DOHH2 (cell line): Measurements from ENCODE around the gene ODAD3.

ENCODE experiments used
- H3F3A ChIP-seq: fragments of 200-600 bp; sonication (generic), shearing (Covaris generic); 2 replicates; pipeline ENCODE4 v1.6.0; 2016; ENCODE audit warnings: antibody characterized with exemption, mild to moderate bottlenecking; ENCODE audit not compliant: control insufficient read depth, insufficient read depth
- H3K27ac ChIP-seq: fragments of 200-600 bp; sonication (generic); 2 replicates; pipeline ENCODE4 v1.5.1; 2014; ENCODE audit warnings: low read depth, mild to moderate bottlenecking, low read length, moderate library complexity
- H3K27me3 ChIP-seq: fragments of 200-600 bp; sonication (generic); 2 replicates; pipeline ENCODE4 v1.6.1; 2014; ENCODE audit warnings: mild to moderate bottlenecking, low read length, mixed read lengths; ENCODE audit not compliant: control insufficient read depth
- H3K36me3 ChIP-seq: fragments of 200-600 bp; sonication (generic); 2 replicates; pipeline ENCODE4 v1.6.1; 2014; ENCODE audit warnings: mild to moderate bottlenecking, low read length, moderate library complexity, mixed read lengths; ENCODE audit not compliant: control insufficient read depth
- H3K4me1 ChIP-seq: fragments of 200-600 bp; sonication (generic); 2 replicates; pipeline ENCODE4 v1.6.1; 2014; ENCODE audit warnings: mild to moderate bottlenecking, low read length, mixed read lengths; ENCODE audit not compliant: control insufficient read depth
- H3K4me2 ChIP-seq: fragments of 200-600 bp; sonication (generic); 2 replicates; pipeline ENCODE4 v1.6.0; 2014; ENCODE audit warnings: mild to moderate bottlenecking, low read length, moderate library complexity
- H3K4me3 ChIP-seq: fragments of 200-600 bp; sonication (generic); 2 replicates; pipeline ENCODE4 v1.5.1; 2014; ENCODE audit warnings: mild to moderate bottlenecking, low read length, mixed read lengths
- H3K79me2 ChIP-seq: fragments of 200-600 bp; sonication (generic); 2 replicates; pipeline ENCODE4 v1.6.1; 2014; ENCODE audit warnings: mild to moderate bottlenecking, low read length, mixed read lengths; ENCODE audit not compliant: control insufficient read depth
- H3K9me2 ChIP-seq: fragments of 200-600 bp; sonication (generic); replicated peaks from 2 replicates; pipeline ENCODE4 v1.6.1; 2014; ENCODE audit warnings: mild to moderate bottlenecking, low read length, mixed read lengths; ENCODE audit not compliant: control insufficient read depth
- H3K9me3 ChIP-seq: fragments of 200-600 bp; sonication (generic); 2 replicates; pipeline ENCODE4 v1.6.1; 2014; ENCODE audit warnings: antibody characterized with exemption, low read length, mixed read lengths; ENCODE audit not compliant: control insufficient read depth, insufficient read depth
- H4K20me1 ChIP-seq: fragments of 200-600 bp; sonication (generic); 2 replicates; pipeline ENCODE4 v1.6.0; 2014; ENCODE audit warnings: low read depth, mild to moderate bottlenecking, antibody characterized with exemption, low read length, moderate library complexity; ENCODE audit not compliant: control insufficient read depth, insufficient read depth
- CTCF ChIP-seq: fragments of 200-600 bp; sonication (generic); IDR thresholded peaks from one replicate; pipeline ENCODE4 v1.5.1; 2014; ENCODE audit warnings: antibody characterized with exemption, mild to moderate bottlenecking, low read depth, low read length; ENCODE audit not compliant: poor library complexity, severe bottlenecking
- EZH2phosphoT487 ChIP-seq: fragments of 200-600 bp; sonication (generic); IDR thresholded peaks from 2 replicates; pipeline ENCODE4 v1.6.1; 2017; ENCODE audit warnings: borderline replicate concordance, mild to moderate bottlenecking, antibody characterized with exemption, low read length, moderate library complexity, mixed read lengths

ODAD3 gene

GRCh38 chr19:11448923-11449554 is 14.1 kb upstream of the ODAD3 start:
- Histone ChIP-seq H3K27me3 (no peaks in the 10 kb centered on the region), H3K4me2 (no peak overlapping the region), H3F3A (peaks cover 6% of the 10 kb centered on the region), H3K79me2 (no peaks in the 10 kb centered on the region), H4K20me1 (no peaks in the 10 kb centered on the region), H3K9me2 (no peaks in the 10 kb centered on the region), H3K4me3 (no peak overlapping the region), H3K36me3 (peaks cover 61% of the 10 kb centered on the region), H3K4me1 (peaks cover 9% of the 10 kb centered on the region), H3K27ac (no peak overlapping the region), H3K9me3 (no peaks in the 10 kb centered on the region)
- no peak for TF ChIP-seq CTCF
- TF ChIP-seq EZH2phosphoT487 = no peak

- Histone ChIP-seq H4K20me1 (no peaks in the 10 kb centered on the region), H3F3A (peaks cover 6% of the 10 kb centered on the region), H3K9me2 (no peaks in the 10 kb centered on the region), H3K27me3 (no peaks in the 10 kb centered on the region), H3K4me2 (no peak overlapping the region), H3K27ac (no peak overlapping the region), H3K9me3 (no peaks in the 10 kb centered on the region), H3K79me2 (no peaks in the 10 kb centered on the region), H3K4me3 (no peak overlapping the region), H3K4me1 (peaks cover 9% of the 10 kb centered on the region), H3K36me3 (peaks cover 65% of the 10 kb centered on the region)
- TF ChIP-seq EZH2phosphoT487 (no peak), CTCF (no peak)
Measured at GRCh38 chr19:11448410-11448809, 13.5 kb upstream of the ODAD3 start.

GRCh38 chr19:11447347-11448262 is 12.7 kb upstream of the ODAD3 start:
- Histone ChIP-seq H3K9me2 (no peaks in the 10 kb centered on the region), H3F3A (peaks cover 6% of the 10 kb centered on the region), H3K79me2 (no peaks in the 10 kb centered on the region), H4K20me1 (no peaks in the 10 kb centered on the region), H3K4me2 (no peak overlapping the region), H3K27ac (no peak overlapping the region), H3K9me3 (no peaks in the 10 kb centered on the region), H3K4me3 (no peak overlapping the region), H3K36me3 (peaks cover 65% of the 10 kb centered on the region), H3K27me3 (no peaks in the 10 kb centered on the region), H3K4me1 (peaks cover 9% of the 10 kb centered on the region)
- TF ChIP-seq CTCF = no peak
- TF ChIP-seq EZH2phosphoT487 = no peak
